IMR-90 (cell line): ENCODE measurements around the gene GFAP. TPM values are rescaled to one million over a fixed set of nuclear protein-coding genes. Genes with fewer than 3 reads are reported as not detected.

ENCODE experiments used
- ATAC-seq: fragments of 200-7000 bp; cut with Tn5 transposase; 2 replicates; pipeline ENCODE4 v1.9.1; 2020; ENCODE audit warnings: low read depth, mild to moderate bottlenecking, moderate library complexity
- BruUV-seq: library from RNA; stranded (reverse); fragments of 400-500 nt; replicated peaks from 2 replicates; lab custom pipeline; 2021; lab: Mats Ljungman, UMichigan
- CTCF ChIA-PET: fragments of 300-600 bp; formaldehyde crosslinking; extraction: SDS; loops from one replicate; lab custom pipeline; 2021; ENCODE audit warnings: antibody characterized with exemption; lab: Yijun Ruan, JAX
- POLR2A ChIA-PET: fragments of 300-600 bp; sonication (Branson Sonifier 250); formaldehyde crosslinking; loops from one replicate; lab custom pipeline; 2022; ENCODE audit warnings: antibody characterized with exemption; ENCODE audit not compliant: unreplicated experiment; lab: Charles Lee
- DNase-seq: peaks from one replicate; pipeline ENCODE4 v3.0.0; 2013
- H2AFZ ChIP-seq: replicated peaks from 2 replicates; pipeline ENCODE3; 2013; ENCODE audit warnings: low read length, mild to moderate bottlenecking; ENCODE audit not compliant: poor library complexity
- H2AK5ac ChIP-seq: 2 replicates; pipeline ENCODE4 v1.6.1; 2013; ENCODE audit warnings: low read depth, low read length, inconsistent platforms
- H2AK9ac ChIP-seq: replicated peaks from 2 replicates; pipeline ENCODE3; 2013; ENCODE audit warnings: mild to moderate bottlenecking, low read depth, low read length, moderate library complexity; ENCODE audit not compliant: poor library complexity
- H2BK120ac ChIP-seq: 2 replicates; pipeline ENCODE4 v1.6.1; 2013; ENCODE audit warnings: low read depth, low read length, inconsistent platforms
- H2BK15ac ChIP-seq: 3 replicates; pipeline ENCODE4 v1.6.1; 2013; ENCODE audit warnings: low read depth, low read length, inconsistent platforms
- H2BK20ac ChIP-seq: 2 replicates; pipeline ENCODE4 v1.6.1; 2013; ENCODE audit warnings: low read depth, mild to moderate bottlenecking, inconsistent platforms, low read length, moderate library complexity
- H2BK5ac ChIP-seq: 2 replicates; pipeline ENCODE4 v1.6.1; 2013; ENCODE audit warnings: mild to moderate bottlenecking, low read depth, low read length, inconsistent platforms; ENCODE audit not compliant: poor library complexity, severe bottlenecking
- H3K14ac ChIP-seq: replicated peaks from 2 replicates; pipeline ENCODE4 v1.6.1; 2013; ENCODE audit warnings: low read depth, low read length, inconsistent platforms
- H3K18ac ChIP-seq: 2 replicates; pipeline ENCODE4 v1.6.1; 2013; ENCODE audit warnings: low read depth, low read length, control low read depth
- H3K23ac ChIP-seq: 2 replicates; pipeline ENCODE4 v1.6.1; 2013; ENCODE audit warnings: low read depth, low read length, inconsistent platforms
- H3K27ac ChIP-seq: 2 replicates; pipeline ENCODE4 v1.5.1; 2013; ENCODE audit warnings: mild to moderate bottlenecking, control low read depth, low read length; ENCODE audit not compliant: insufficient read depth
- H3K27me3 ChIP-seq: 2 replicates; pipeline ENCODE4 v1.6.1; 2013; ENCODE audit warnings: low read length; ENCODE audit not compliant: control insufficient read depth, insufficient read depth
- H3K36me3 ChIP-seq: 2 replicates; pipeline ENCODE4 v1.6.1; 2013; ENCODE audit warnings: low read length, mixed read lengths; ENCODE audit not compliant: control insufficient read depth, insufficient read depth
- H3K4ac ChIP-seq: 2 replicates; pipeline ENCODE4 v1.6.1; 2013; ENCODE audit warnings: low read depth, low read length, inconsistent platforms
- H3K4me1 ChIP-seq: 2 replicates; pipeline ENCODE4 v1.6.1; 2013; ENCODE audit warnings: low read length, mixed read lengths; ENCODE audit not compliant: control insufficient read depth, insufficient read depth
- H3K4me2 ChIP-seq: 2 replicates; pipeline ENCODE4 v1.6.1; 2013; ENCODE audit warnings: low read depth, mild to moderate bottlenecking, control low read depth, low read length, moderate library complexity
- H3K4me3 ChIP-seq: 2 replicates; pipeline ENCODE4 v1.5.1; 2013; ENCODE audit warnings: low read depth, mild to moderate bottlenecking, control low read depth, low read length, moderate library complexity; ENCODE audit not compliant: insufficient read depth
- H3K56ac ChIP-seq: 2 replicates; pipeline ENCODE4 v1.6.1; 2013; ENCODE audit warnings: low read length, inconsistent platforms; ENCODE audit not compliant: insufficient read depth; ENCODE audit errors: extremely low read depth
- H3K79me1 ChIP-seq, 2 experiments: 2 replicates each; pipeline ENCODE4 v1.6.1; 2013; ENCODE audit warnings: low read length in 2 of 2, inconsistent platforms in 1 of 2, low read depth in 1 of 2
- H3K9ac ChIP-seq: 2 replicates; pipeline ENCODE4 v1.6.1; 2013; ENCODE audit warnings: low read depth, low read length, control low read depth
- H3K9me1 ChIP-seq: 2 replicates; pipeline ENCODE4 v1.6.1; 2013; ENCODE audit warnings: low read length, inconsistent platforms; ENCODE audit not compliant: insufficient read depth
- H3K9me3 ChIP-seq: 2 replicates; pipeline ENCODE4 v1.6.1; 2013; ENCODE audit warnings: low read length; ENCODE audit not compliant: control insufficient read depth, insufficient read depth
- H4K20me1 ChIP-seq: 2 replicates; pipeline ENCODE4 v1.6.1; 2013; ENCODE audit warnings: low read length, inconsistent platforms; ENCODE audit not compliant: insufficient read depth
- H4K5ac ChIP-seq: 2 replicates; pipeline ENCODE4 v1.6.1; 2013; ENCODE audit warnings: mild to moderate bottlenecking, low read depth, low read length, control low read depth
- H4K8ac ChIP-seq, 2 experiments: 2 replicates each; pipeline ENCODE4 v1.6.1; 2013; ENCODE audit warnings: low read depth in 2 of 2, low read length in 2 of 2, control low read depth in 1 of 2, inconsistent platforms in 1 of 2
- H4K91ac ChIP-seq: 2 replicates; pipeline ENCODE4 v1.6.1; 2013; ENCODE audit warnings: low read depth, low read length, inconsistent platforms; ENCODE audit not compliant: insufficient read depth
- CEBPB ChIP-seq: IDR thresholded peaks from 2 replicates; pipeline ENCODE4 v1.6.1; 2012; ENCODE audit warnings: low read depth, low read length, improper control_type of control experiment
- CHD1 ChIP-seq: IDR thresholded peaks from 2 replicates; pipeline ENCODE4 v1.6.1; 2012; ENCODE audit warnings: low read depth, low read length, improper control_type of control experiment
- CTCF ChIP-seq: conservative IDR thresholded peaks from 2 replicates; pipeline ENCODE4 v1.5.1; 2012; ENCODE audit warnings: mild to moderate bottlenecking, low read depth, low read length, improper control_type of control experiment
- ELK1 ChIP-seq: fragments of 150-350 bp; IDR thresholded peaks from 2 replicates; pipeline ENCODE4 v1.6.1; 2016; ENCODE audit warnings: low read depth, mild to moderate bottlenecking, low read length, moderate library complexity, borderline replicate concordance
- FOS ChIP-seq: fragments of 150-350 bp; IDR thresholded peaks from 2 replicates; pipeline ENCODE4 v1.6.1; 2016; ENCODE audit warnings: low read depth, low read length
- MAFK ChIP-seq: IDR thresholded peaks from 2 replicates; pipeline ENCODE4 v1.6.1; 2012; ENCODE audit warnings: low read depth, low read length, improper control_type of control experiment
- MAZ ChIP-seq: IDR thresholded peaks from 2 replicates; pipeline ENCODE4 v1.6.1; 2012; ENCODE audit warnings: low read depth, mild to moderate bottlenecking, low read length, improper control_type of control experiment, moderate library complexity, borderline replicate concordance
- MXI1 ChIP-seq: IDR thresholded peaks from 2 replicates; pipeline ENCODE4 v1.6.1; 2012; ENCODE audit warnings: low read depth, mild to moderate bottlenecking, low read length, moderate library complexity, borderline replicate concordance
- NFE2L2 ChIP-seq: fragments of 150-350 bp; IDR thresholded peaks from 2 replicates; pipeline ENCODE4 v1.6.1; 2016; ENCODE audit warnings: low read depth, mild to moderate bottlenecking, low read length
- POLR2A ChIP-seq: IDR thresholded peaks from 2 replicates; pipeline ENCODE4 v1.6.1; 2012; ENCODE audit warnings: mild to moderate bottlenecking, low read depth, low read length
- RAD21 ChIP-seq: IDR thresholded peaks from 2 replicates; pipeline ENCODE4 v1.6.1; 2012; ENCODE audit warnings: low read length, improper control_type of control experiment
- RCOR1 ChIP-seq: IDR thresholded peaks from 2 replicates; pipeline ENCODE4 v1.6.1; 2012; ENCODE audit warnings: mild to moderate bottlenecking, low read length, improper control_type of control experiment; ENCODE audit not compliant: insufficient replicate concordance
- RFX5 ChIP-seq: IDR thresholded peaks from 2 replicates; pipeline ENCODE4 v1.8.0; 2012; ENCODE audit warnings: low read depth, mild to moderate bottlenecking, low read length, moderate library complexity
- SMC3 ChIP-seq: fragments of 150-350 bp; IDR thresholded peaks from 2 replicates; pipeline ENCODE4 v1.6.1; 2016; ENCODE audit warnings: low read depth, mild to moderate bottlenecking, antibody characterized with exemption, low read length, moderate library complexity
- USF2 ChIP-seq: fragments of 150-350 bp; IDR thresholded peaks from 2 replicates; pipeline ENCODE4 v1.6.1; 2017; ENCODE audit warnings: mild to moderate bottlenecking, antibody characterized with exemption, low read length, low read depth
- WGBS, 2 experiments: methylation state at CpG; one replicate each; pipeline versions ENCODE4 v1.1.5 to v1.1.7; 2013; ENCODE audit warnings: missing lambda C conversion rate in 2 of 2; ENCODE audit not compliant: insufficient read length in 1 of 2; ENCODE audit errors: extremely low coverage in 2 of 2; 5-methylcytosine and 5-hydroxymethylcytosine counted together
- dilution Hi-C: fragments of 300-500 bp; cut with HindIII; formaldehyde crosslinking; loops from one replicate; pipeline ENCODE4 v1.14.3; 2018; ENCODE audit warnings: low sequenced_read_pairs; ENCODE audit not compliant: unreplicated experiment
- in situ Hi-C: fragments of 300-500 bp; cut with MboI; formaldehyde crosslinking; loops from 3 replicates; pipeline ENCODE4 v1.14.3; 2019; ENCODE audit warnings: low sequenced_read_pairs, inconsistent platforms, mixed read lengths
- intact Hi-C: fragments of 100-400 bp; cut with micrococcal nuclease; formaldehyde crosslinking; loops from 2 replicates; pipeline ENCODE4 v1.10.0; 2022
- polyA plus RNA-seq, 3 experiments: library from polyadenylated mRNA; depleted of rRNA; stranded (reverse); fragments of >200 nt; gene quantifications; 2 replicates each; pipeline ENCODE4 v1.2.3, GENCODE V29; 2012; ENCODE audit warnings: low replicate concordance in 1 of 3
- total RNA-seq: library from RNA; depleted of rRNA; stranded (reverse); fragments of >200 nt; gene quantifications from 2 replicates; pipeline ENCODE4 v1.2.3, GENCODE V29; 2012

The GFAP gene
- total and polyA plus RNA-seq, 2 of the 4 experiments (the other 2 are of a cell fraction): 0.18 to 0.19 TPM

- Histone ChIP-seq H3K4me3 (no peak overlapping the region), H2BK15ac (no peak overlapping the region), H4K8ac (no peak overlapping the region), H2AFZ (no peak overlapping the region), H3K36me3 (peaks cover 7% of the 10 kb centered on the region), H3K4me1 (no peaks in the 10 kb centered on the region), H3K79me1 (peaks cover 16 to 34% of the 10 kb centered on the region in 2 experiments), H4K91ac (no peak overlapping the region), H3K9me3 (no peaks in the 10 kb centered on the region), H3K23ac (no peak overlapping the region), H3K27me3 (no peaks in the 10 kb centered on the region), H2BK120ac (no peak overlapping the region), H2BK20ac (no peak overlapping the region), H3K9me1 (no peaks in the 10 kb centered on the region; the same call in 1 of the 2 replicates), H3K27ac (no peak overlapping the region), H2BK5ac (no peak overlapping the region), H2AK9ac (no peak overlapping the region), H4K20me1 (no peaks in the 10 kb centered on the region; the same call in 1 of the 2 replicates), H3K4ac (no peak overlapping the region), H4K5ac (no peak overlapping the region), H3K18ac (no peak overlapping the region), H3K9ac (no peak overlapping the region), H3K14ac (no peak overlapping the region), H3K56ac (no peak overlapping the region), H2AK5ac (no peak overlapping the region), H3K4me2 (no peak overlapping the region)
- DNase-seq (no peak), ATAC-seq (no peak)
- TF ChIP-seq RAD21 (no peak), POLR2A (no peak), FOS (no peak), SMC3 (no peak), ELK1 (no peak), MXI1 (no peak), NFE2L2 (no peak), MAZ (no peak), MAFK (no peak), CTCF (no peak), USF2 (no peak), RCOR1 (no peak), RFX5 (no peak), CEBPB (no peak), CHD1 (no peak)
- in situ Hi-C loops: no loop called here
- no TSS peak for BruUV-seq
- intact Hi-C loops: no loop called here
- POLR2A ChIA-PET: no interaction called here
- CTCF ChIA-PET: no interaction called here
- WGBS, 2 experiments: no CpG with 5 or more reads among the region's 8 CpGs
- dilution Hi-C loops: no loop called here
Observed at GRCh38 chr17:44932096-44932786, 16.9 kb upstream of the GFAP start.
